HG02798 (cell line): ENCODE data around the gene GCN1.

Experiments
- ATAC-seq: cut with Tn5 transposase; IDR thresholded peaks from one replicate; pipeline ENCODE4 v1.9.1; 2021; ENCODE audit warnings: mild to moderate bottlenecking; ENCODE audit not compliant: unreplicated experiment, poor library complexity

GCN1 gene

GRCh38 chr12:120079411-120080400 is 114.8 kb downstream of the GCN1 start:
- ATAC-seq = no peak

- no peak for ATAC-seq
Observed at GRCh38 chr12:120078868-120079267, 115.6 kb downstream of the GCN1 start.

DNA sequence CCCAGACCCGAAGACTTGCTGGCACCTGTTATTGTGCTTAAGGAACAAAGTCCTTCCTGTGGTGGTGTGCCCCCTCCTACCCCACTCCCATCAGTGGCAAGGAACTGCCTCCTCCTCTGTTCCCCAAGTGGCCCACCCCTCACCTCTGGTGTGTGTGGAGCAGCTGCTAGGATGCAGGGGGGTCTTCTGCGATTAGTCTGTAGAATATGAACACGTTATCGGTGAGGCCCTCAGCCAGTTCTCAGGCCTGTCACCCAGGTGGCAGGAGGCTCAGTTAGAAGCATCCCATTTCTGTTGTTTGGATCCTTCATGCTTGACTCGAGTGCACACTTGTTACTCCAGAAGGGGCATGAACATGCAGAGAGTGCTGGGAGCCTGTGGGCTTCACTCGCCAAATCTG is 117.3 kb downstream of the GCN1 start:
- no peak for ATAC-seq
